T47D (cell line): ENCODE measurements around the gene AFG3L2.

Experiments used
- DNase-seq, 2 experiments: peaks; one replicate each; pipeline versions ENCODE4 v3.0.0 to v3.0.0-alpha.2; 2011 to 2012; ENCODE audit warnings: low read depth in 1 of 2, low spot score in 1 of 2
- JUND ChIP-seq: IDR thresholded peaks from 2 replicates; pipeline ENCODE4 v1.6.1; 2012; ENCODE audit warnings: low read depth
- in situ Hi-C: cut with HindIII; loops from 2 replicates; pipeline ENCODE4 v1.10.0; 2016; ENCODE audit warnings: low sequenced_read_pairs, low pct_unique_long_range_greater_than_20kb

AFG3L2 gene

DNA sequence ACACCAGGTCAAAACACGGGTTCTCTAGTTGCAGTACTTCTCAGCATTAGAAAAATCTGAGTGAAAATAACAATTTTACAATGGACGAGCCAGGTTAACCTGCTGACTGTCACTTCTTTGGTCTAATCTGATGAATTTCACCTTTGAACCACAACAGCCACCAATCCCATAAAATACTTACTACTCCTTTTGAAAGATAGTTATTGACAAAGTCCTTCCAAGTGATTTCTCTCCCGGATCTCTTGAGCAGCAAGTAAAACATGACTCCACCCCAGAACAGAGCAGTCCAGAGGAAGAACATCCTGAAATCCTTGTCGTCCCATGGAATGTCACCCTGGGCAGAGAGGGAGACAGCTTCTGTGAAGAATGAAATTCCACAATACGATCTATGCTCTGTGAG lies 10.2 kb downstream of the AFG3L2 start:
- TF ChIP-seq JUND, result no peak
- in situ Hi-C loops, result no loop called here

GRCh38 chr18:12366379-12366778 lies 10.6 kb downstream of the AFG3L2 start:
- in situ Hi-C loops, result no loop called here
- no peak for TF ChIP-seq JUND
- DNase-seq, result no peak

More for the DNA sequence above, 10.2 kb downstream of the AFG3L2 start:
- DNase-seq, result no peak

- TF ChIP-seq JUND, result no peak
- DNase-seq, result no peak
- in situ Hi-C loops, result no loop called here
Observed at GRCh38 chr18:12362473-12363174, 14.4 kb downstream of the AFG3L2 start.

GRCh38 chr18:12361770-12362378 lies 15.2 kb downstream of the AFG3L2 start:
- DNase-seq, result no peak
- TF ChIP-seq JUND, result no peak

GRCh38 chr18:12359515-12359927 lies 17.5 kb downstream of the AFG3L2 start:
- TF ChIP-seq JUND, result no peak
- no peak for DNase-seq
- in situ Hi-C loops, result no loop called here

More at GRCh38 chr18:12361770-12362378, 15.2 kb downstream of the AFG3L2 start:
- in situ Hi-C loops, result no loop called here

DNA sequence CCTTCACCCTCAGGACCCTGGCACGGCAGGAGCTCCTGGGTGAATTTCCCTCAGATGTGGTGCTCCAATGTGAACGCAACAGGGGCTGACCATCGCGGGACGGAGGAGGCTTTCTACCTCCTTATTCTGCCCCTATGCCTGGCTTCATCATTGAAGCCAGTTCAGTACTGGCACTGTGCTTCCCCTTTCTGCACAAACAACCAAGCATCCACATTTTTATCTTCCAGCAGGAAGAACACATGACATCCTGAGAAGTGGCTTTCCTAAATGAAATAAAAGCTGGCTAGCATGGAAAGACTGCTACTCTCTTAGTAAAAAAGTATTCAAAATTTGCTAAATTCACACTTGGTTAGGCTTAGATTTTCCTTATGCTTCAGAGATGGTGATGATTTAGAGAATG lies 24.8 kb downstream of the AFG3L2 start:
- no peak for DNase-seq
- in situ Hi-C loops, result no loop called here
- no peak for TF ChIP-seq JUND

- TF ChIP-seq JUND, result no peak
- no peak for DNase-seq
- in situ Hi-C loops, result no loop called here
Observed at GRCh38 chr18:12347895-12348294, 29.1 kb downstream of the AFG3L2 start.

DNA sequence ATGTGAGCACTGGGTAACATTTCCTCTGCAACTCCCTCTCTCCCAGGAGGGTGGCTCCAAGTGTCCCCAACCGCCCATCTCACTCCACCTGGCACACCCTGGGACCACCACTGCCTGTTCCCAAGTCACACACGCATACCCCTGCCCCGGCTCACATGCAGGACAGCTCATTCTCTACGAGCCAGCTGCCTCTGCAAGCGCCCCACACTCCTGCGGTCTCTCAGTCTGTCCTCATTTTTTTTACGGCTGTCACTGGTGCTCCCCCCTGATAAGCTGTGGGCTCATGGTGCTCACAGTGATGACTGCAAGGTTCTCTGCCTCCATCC lies 30.8 kb downstream of the AFG3L2 start:
- no peak for TF ChIP-seq JUND
- in situ Hi-C loops, result no loop called here
- DNase-seq, result no peak

- TF ChIP-seq JUND, result no peak
- in situ Hi-C loops, result no loop called here
- no peak for DNase-seq
Observed at GRCh38 chr18:12345491-12346239, 31.4 kb downstream of the AFG3L2 start.

DNA sequence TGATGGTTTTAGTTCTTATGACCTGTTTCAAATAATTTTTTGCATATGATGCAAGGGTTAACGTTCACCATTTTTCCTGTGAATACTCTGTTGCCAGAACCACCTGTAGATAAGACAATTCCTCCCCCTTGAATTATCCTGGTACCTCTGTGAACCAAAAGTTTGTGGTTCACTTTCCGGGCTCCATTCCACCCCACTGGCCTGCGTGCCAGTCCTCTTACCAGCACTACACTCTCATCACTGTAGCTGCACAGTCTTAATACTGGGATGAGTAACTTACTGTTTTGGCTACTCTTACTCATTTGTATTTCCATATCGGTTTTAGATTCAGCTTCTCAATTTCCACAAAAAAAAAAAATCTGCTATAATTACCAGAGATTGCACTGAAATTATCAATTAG lies 34.4 kb downstream of the AFG3L2 start:
- TF ChIP-seq JUND, result no peak
- in situ Hi-C loops, result no loop called here
- DNase-seq, result no peak

GRCh38 chr18:12340945-12341660 lies 35.9 kb downstream of the AFG3L2 start:
- DNase-seq, result no peak
- in situ Hi-C loops, result no loop called here
- TF ChIP-seq JUND, result no peak

DNA sequence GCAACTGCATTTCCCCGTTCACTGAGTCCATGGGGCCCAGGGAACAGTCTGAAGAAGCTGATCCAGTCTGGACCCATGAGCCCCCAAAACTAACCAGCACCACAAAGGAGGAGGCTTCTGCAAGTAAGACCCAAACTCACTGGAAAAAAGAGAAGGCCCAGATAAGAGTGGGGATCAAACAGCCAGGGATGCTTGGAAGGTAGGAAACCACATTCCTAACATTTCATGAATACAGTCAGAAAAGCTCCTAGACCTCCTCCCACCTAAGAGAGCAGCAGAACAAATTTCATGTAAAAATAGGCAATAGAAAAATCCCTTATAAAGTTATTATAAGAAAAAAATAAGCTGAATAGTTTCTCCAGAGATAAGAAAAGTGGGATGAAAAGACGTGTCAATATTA lies 38.6 kb downstream of the AFG3L2 start:
- in situ Hi-C loops, result no loop called here
- TF ChIP-seq JUND, result no peak

GRCh38 chr18:12336887-12337286 lies 40.1 kb downstream of the AFG3L2 start:
- peak in 1 of 2 experiments; percentile 57 for DNase-seq
- TF ChIP-seq JUND, result no peak
- in situ Hi-C loops, result no loop called here

More for the DNA sequence above, 38.6 kb downstream of the AFG3L2 start:
- no peak for DNase-seq
